GM21515 (cell line): ENCODE measurements around the gene CHAF1B.
"Not testable (repeated sequence)": the region's sequence is repeated elsewhere in the genome, so short reads cannot be mapped to it uniquely, and the experiment has no call there.

Source experiments
- ATAC-seq: cut with Tn5 transposase; IDR thresholded peaks from one replicate; pipeline ENCODE4 v1.9.1; 2021; ENCODE audit not compliant: unreplicated experiment

The CHAF1B gene

GRCh38 chr21:36388096-36388495 is 2.9 kb downstream of the CHAF1B start:
- ATAC-seq, result no peak

GRCh38 chr21:36388835-36389234 is 3.6 kb downstream of the CHAF1B start:
- ATAC-seq, result no peak

GRCh38 chr21:36391649-36392048 is 6.5 kb downstream of the CHAF1B start:
- not testable (repeated sequence) for ATAC-seq

GRCh38 chr21:36395353-36396111 is 10.3 kb downstream of the CHAF1B start:
- no peak for ATAC-seq

GRCh38 chr21:36396325-36396724 is 11.1 kb downstream of the CHAF1B start:
- no peak for ATAC-seq

GRCh38 chr21:36396971-36397370 is 11.8 kb downstream of the CHAF1B start:
- no peak for ATAC-seq

- no peak for ATAC-seq
These were observed 12.4 kb downstream of the CHAF1B start for GRCh38 chr21:36397606-36398005.

GRCh38 chr21:36399736-36400135 is 14.5 kb downstream of the CHAF1B start:
- ATAC-seq, result not testable (repeated sequence)

GRCh38 chr21:36400719-36401118 is 15.5 kb downstream of the CHAF1B start:
- ATAC-seq, result no peak

GRCh38 chr21:36402339-36402738 is 17.1 kb downstream of the CHAF1B start:
- no peak for ATAC-seq

- ATAC-seq, result no peak
These were observed 18.5 kb downstream of the CHAF1B start for GRCh38 chr21:36403713-36404112.

GRCh38 chr21:36408568-36408967 is 23.4 kb downstream of the CHAF1B start:
- ATAC-seq, result no peak

GRCh38 chr21:36411301-36411700 is 26.1 kb downstream of the CHAF1B start:
- ATAC-seq, result no peak

GRCh38 chr21:36412916-36413315 is 27.7 kb downstream of the CHAF1B start:
- no peak for ATAC-seq

- ATAC-seq, result no peak
These were observed 30.2 kb downstream of the CHAF1B start for GRCh38 chr21:36415375-36415774.

- ATAC-seq, result no peak
These were observed 34.0 kb downstream of the CHAF1B start for GRCh38 chr21:36419241-36419640.

- ATAC-seq, result no peak
These were observed 34.8 kb downstream of the CHAF1B start for GRCh38 chr21:36419996-36420395.

GRCh38 chr21:36420571-36421339 is 35.6 kb downstream of the CHAF1B start:
- no peak for ATAC-seq

GRCh38 chr21:36422279-36423098 is 37.3 kb downstream of the CHAF1B start:
- no peak for ATAC-seq

GRCh38 chr21:36423771-36424433 is 38.7 kb downstream of the CHAF1B start:
- ATAC-seq, result no peak

- ATAC-seq, result no peak
These were observed 39.4 kb downstream of the CHAF1B start for GRCh38 chr21:36424592-36424991.
